Gastrocnemius medialis (tissue), 4 donors: ENCODE measurements around the gene CLIP3. TPM values are rescaled to one million over a fixed set of nuclear protein-coding genes. Genes with fewer than 3 reads are reported as not detected.

Source experiments
- ATAC-seq, 2 donors: fragments of 150-250 bp; one replicate each; pipeline ENCODE4 v1.9.1; 2016
- DNase-seq, 2 donors: peaks; one replicate each; pipeline ENCODE4 v3.0.0-alpha.2; 2019
- H3K27ac ChIP-seq, 4 donors: fragments of 200-600 bp; sonication (generic); 1 replicate in 1 of 4; 2 replicates in 3 of 4; pipeline ENCODE4 v1.5.1; 2016 to 2018; ENCODE audit warnings: mild to moderate bottlenecking in 2 of 4, moderate library complexity in 1 of 4
- H3K27me3 ChIP-seq, 3 donors: fragments of 200-600 bp; sonication (generic) in 2 of 3; 1 replicate in 1 of 3; 2 replicates in 2 of 3; pipeline versions ENCODE4 v1.5.1 to v1.6.0; 2016 to 2019; ENCODE audit warnings: mild to moderate bottlenecking in 1 of 3, moderate library complexity in 1 of 3
- H3K36me3 ChIP-seq, 2 donors: fragments of 200-600 bp; sonication (generic) in 1 of 2; one replicate each; pipeline ENCODE4 v1.5.1; 2017 to 2018
- H3K4me1 ChIP-seq, 2 donors: fragments of 200-600 bp; sonication (generic) in 1 of 2; one replicate each; pipeline ENCODE4 v1.5.1; 2016 to 2017; ENCODE audit warnings: mild to moderate bottlenecking in 2 of 2
- H3K4me3 ChIP-seq, 4 donors: fragments of 200-600 bp; sonication (generic) in 3 of 4; 1 replicate in 1 of 4; 2 replicates in 3 of 4; pipeline ENCODE4 v1.5.1; 2016 to 2019; ENCODE audit warnings: mild to moderate bottlenecking in 2 of 4
- H3K9me3 ChIP-seq, 3 donors: fragments of 200-600 bp; sonication (generic) in 2 of 3; 1 replicate in 1 of 3; 2 replicates in 2 of 3; pipeline ENCODE4 v1.5.1; 2016 to 2019
- CTCF ChIP-seq, 5 experiments: fragments of 450-650 bp in 3 of 5; fragments of 200-600 bp in 2 of 5; sonication (generic) in 2 of 5; IDR thresholded peaks in 4 of 5; conservative IDR thresholded peaks in 1 of 5; 1 replicate in 4 of 5; 2 replicates in 1 of 5; pipeline ENCODE4 v1.5.1; 2016 to 2019; ENCODE audit warnings: antibody characterized with exemption in 5 of 5, mild to moderate bottlenecking in 3 of 5, moderate library complexity in 3 of 5
- POLR2A ChIP-seq, 2 donors: fragments of 450-650 bp; IDR thresholded peaks; one replicate each; pipeline ENCODE4 v1.6.1; 2017; ENCODE audit warnings: antibody characterized with exemption in 2 of 2, mild to moderate bottlenecking in 2 of 2, moderate library complexity in 2 of 2
- in situ Hi-C, 4 donors: fragments of 200-750 bp; cut with MboI; loops; one replicate each; pipeline versions ENCODE4 v1.15.0 to v1.8.0; 2017; ENCODE audit warnings: low sequenced_read_pairs in 4 of 4
- intact Hi-C: fragments of 100-400 bp; cut with DNase I; formaldehyde crosslinking; loops from one replicate; pipeline ENCODE4 v1.15.1; 2023; ENCODE audit warnings: low total_unique reads
- total RNA-seq, 4 donors: library from RNA; depleted of rRNA; stranded (reverse); fragments of >200 nt; gene quantifications; one replicate each; pipeline versions ENCODE4 v1.1.0 to v1.2.3, GENCODE V29; 2016

Gene CLIP3
- total RNA-seq, 4 donors from 2014 or later: 0.61 to 3.2 (median 1.8) TPM

- H3K36me3 ChIP-seq: no peaks in the 10 kb centered on the region
- intact Hi-C loops: no loop called here
- ATAC-seq: no peak
- TF ChIP-seq CTCF (IDR thresholded peaks at IDR 0.05 in 4 of 5, conservative IDR thresholded peaks at IDR 0.05 in 1 of 5) (no peak), POLR2A (IDR thresholded peaks at IDR 0.05) (no peak)
- no peaks in the 10 kb centered on the region for H3K9me3 ChIP-seq
- H3K27me3 ChIP-seq: peaks cover 0 to 5% (median 0%) of the 10 kb centered on the region in 3 donors
- H3K4me3 ChIP-seq: peak overlapping the region; percentile 22 to 46 (median 39)
- no peak for DNase-seq
- peak overlapping the region in 1 of 4 donors; percentile 33 for H3K27ac ChIP-seq
- H3K4me1 ChIP-seq: peaks cover 5 to 12% of the 10 kb centered on the region in 2 donors
- in situ Hi-C loops: no loop called here
Measured at GRCh38 chr19:36009220-36009619, 23.5 kb downstream of the CLIP3 start.

DNA sequence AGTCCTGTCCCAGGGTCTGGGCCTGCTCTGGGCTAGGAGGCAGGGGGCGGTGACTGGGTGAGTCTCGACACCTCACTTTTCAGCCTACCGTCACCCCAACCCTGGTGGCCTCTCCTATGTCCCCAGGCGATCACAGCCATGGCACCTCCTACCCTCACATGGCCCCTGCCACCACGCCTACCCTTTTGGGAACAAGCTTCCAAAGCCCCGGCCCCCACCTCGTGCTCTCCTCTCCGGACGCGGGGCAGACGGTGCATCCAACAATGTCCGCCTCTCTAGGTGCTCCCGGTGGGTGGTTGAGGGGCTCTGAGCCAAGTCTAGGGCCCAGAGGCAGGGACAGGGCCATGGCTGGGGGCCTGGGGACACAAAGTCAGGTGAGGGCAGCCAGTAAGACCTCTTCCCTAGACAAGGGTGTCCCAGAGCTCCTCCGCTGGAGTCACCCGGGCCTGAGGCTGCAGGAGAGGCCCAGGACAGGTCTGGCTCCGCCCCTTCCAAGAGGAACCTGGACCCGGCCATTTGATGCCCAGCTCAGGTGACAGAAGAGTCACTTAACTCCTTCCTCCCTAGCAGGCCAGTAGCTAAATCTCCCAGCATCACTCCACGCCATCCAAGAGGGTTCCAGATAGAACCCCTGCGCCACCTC, 24.2 kb downstream of the CLIP3 start, which contains the start of gene SYNE4:
Gene SYNE4 (minus strand): TSS at position 478 of the 643 bp plus-strand sequence. CDS start 132 bp downstream, at position 346.
- intact Hi-C loops: no loop called here
- Histone ChIP-seq H3K4me1 (peaks cover 3 to 8% of the 10 kb centered on the region in 2 donors), H3K27me3 (peaks cover 0 to 5% (median 0%) of the 10 kb centered on the region in 3 donors), H3K27ac (peak within 1 kb of the TSS in 1 of 4 donors; percentile 33), H3K9me3 (no peaks in the 10 kb centered on the region), H3K4me3 (peak within 1 kb of the TSS; percentile 22 to 46 (median 39)), H3K36me3 (no peaks in the 10 kb centered on the region)
- in situ Hi-C loops: no loop called here
- DNase-seq (no peak), ATAC-seq (no peak)
- TF ChIP-seq POLR2A (IDR thresholded peaks at IDR 0.05) (no peak), CTCF (IDR thresholded peaks at IDR 0.05 in 4 of 5, conservative IDR thresholded peaks at IDR 0.05 in 1 of 5) (no peak)

GRCh38 chr19:36006955-36007354, 25.7 kb downstream of the CLIP3 start:
- in situ Hi-C loops (no loop called here), intact Hi-C loops (no loop called here)
- Histone ChIP-seq H3K4me3 (no peak overlapping the region), H3K27ac (no peak overlapping the region), H3K27me3 (peaks cover 0 to 5% (median 0%) of the 10 kb centered on the region in 3 donors), H3K9me3 (no peaks in the 10 kb centered on the region), H3K36me3 (no peaks in the 10 kb centered on the region), H3K4me1 (peaks cover 0 to 5% of the 10 kb centered on the region in 2 donors)
- no peak for TF ChIP-seq CTCF (IDR thresholded peaks at IDR 0.05 in 4 of 5, conservative IDR thresholded peaks at IDR 0.05 in 1 of 5)
- TF ChIP-seq POLR2A (IDR thresholded peaks at IDR 0.05): no peak
- DNase-seq (no peak), ATAC-seq (no peak)

GRCh38 chr19:36003284-36003683, 29.4 kb downstream of the CLIP3 start:
- no peak for DNase-seq
- TF ChIP-seq POLR2A (IDR thresholded peaks at IDR 0.05) (no peak), CTCF (IDR thresholded peaks at IDR 0.05 in 4 of 5, conservative IDR thresholded peaks at IDR 0.05 in 1 of 5) (no peak)
- Histone ChIP-seq H3K27ac (no peak overlapping the region), H3K27me3 (no peaks in the 10 kb centered on the region), H3K9me3 (no peaks in the 10 kb centered on the region), H3K36me3 (no peaks in the 10 kb centered on the region), H3K4me3 (no peak overlapping the region), H3K4me1 (peaks cover 6 to 9% of the 10 kb centered on the region in 2 donors)
- no peak for ATAC-seq
- intact Hi-C loops: no loop called here
- in situ Hi-C loops: no loop called here
